ENCODE data around the gene TMEM37.

Gene TMEM37

GRCh38 chr2:119486196-119486827 lies 54.7 kb downstream of the TMEM37 start:
- no peak for DNase-seq (ENCODE audit: low read depth, low spot score)
- ChIA-PET CTCF (interaction anchor here (1.9 to 6.2 kb wide), 2 partner anchors 9 to 10 kb away, joined by 4 to 38 read pairs; no protein-coding TSS in a partner anchor), POLR2A (no interaction called here)
- TF ChIP-seq, protein P1, sequence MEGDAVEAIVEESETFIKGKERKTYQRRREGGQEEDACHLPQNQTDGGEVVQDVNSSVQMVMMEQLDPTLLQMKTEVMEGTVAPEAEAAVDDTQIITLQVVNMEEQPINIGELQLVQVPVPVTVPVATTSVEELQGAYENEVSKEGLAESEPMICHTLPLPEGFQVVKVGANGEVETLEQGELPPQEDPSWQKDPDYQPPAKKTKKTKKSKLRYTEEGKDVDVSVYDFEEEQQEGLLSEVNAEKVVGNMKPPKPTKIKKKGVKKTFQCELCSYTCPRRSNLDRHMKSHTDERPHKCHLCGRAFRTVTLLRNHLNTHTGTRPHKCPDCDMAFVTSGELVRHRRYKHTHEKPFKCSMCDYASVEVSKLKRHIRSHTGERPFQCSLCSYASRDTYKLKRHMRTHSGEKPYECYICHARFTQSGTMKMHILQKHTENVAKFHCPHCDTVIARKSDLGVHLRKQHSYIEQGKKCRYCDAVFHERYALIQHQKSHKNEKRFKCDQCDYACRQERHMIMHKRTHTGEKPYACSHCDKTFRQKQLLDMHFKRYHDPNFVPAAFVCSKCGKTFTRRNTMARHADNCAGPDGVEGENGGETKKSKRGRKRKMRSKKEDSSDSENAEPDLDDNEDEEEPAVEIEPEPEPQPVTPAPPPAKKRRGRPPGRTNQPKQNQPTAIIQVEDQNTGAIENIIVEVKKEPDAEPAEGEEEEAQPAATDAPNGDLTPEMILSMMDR (IDR thresholded peaks at IDR 0.05; ENCODE audit: insufficient read depth, low read length, missing control alignments), result no peak
- no peak overlapping the region for H3K4me3 ChIP-seq (ENCODE audit: low read depth, low read length)

DNA sequence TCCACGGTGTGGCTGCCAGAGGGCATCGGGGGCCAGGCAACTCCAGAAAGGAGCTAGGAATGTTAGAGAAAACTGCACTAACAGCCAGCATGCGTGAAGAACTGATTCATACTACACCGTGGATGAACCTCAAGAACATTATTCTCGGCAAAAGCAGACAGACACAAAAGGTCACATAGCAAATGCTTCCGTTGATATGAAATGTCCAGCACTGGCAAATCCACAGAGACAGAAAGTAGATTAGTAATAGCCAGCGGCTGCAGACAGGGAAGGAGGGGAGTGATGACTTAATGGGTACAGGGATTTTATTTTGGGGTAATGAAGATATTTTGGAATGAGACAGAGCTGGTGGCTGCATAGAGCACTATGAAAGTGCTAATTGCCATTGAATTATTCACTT lies 55.2 kb downstream of the TMEM37 start:
- DNase-seq (ENCODE audit: low read depth, low spot score), result no peak
- no peak overlapping the region for H3K4me3 ChIP-seq (ENCODE audit: low read depth, low read length)
- ChIA-PET POLR2A (no interaction called here), CTCF (interaction anchor here (1.9 to 6.2 kb wide), 2 partner anchors 9 to 11 kb away, joined by 4 to 38 read pairs; no protein-coding TSS in a partner anchor)
- TF ChIP-seq, protein P1 (IDR thresholded peaks at IDR 0.05; ENCODE audit: insufficient read depth, low read length, missing control alignments), result no peak

GRCh38 chr2:119487434-119488244 lies 56.0 kb downstream of the TMEM37 start:
- DNase-seq (ENCODE audit: low read depth, low spot score), result no peak
- no peak overlapping the region for H3K4me3 ChIP-seq (ENCODE audit: low read depth, low read length)
- ChIA-PET CTCF (interaction anchor here (6.2 kb wide), 1 partner anchor 12 kb away, joined by 38 read pairs; no protein-coding TSS in a partner anchor), POLR2A (no interaction called here)
- TF ChIP-seq, protein P1 (IDR thresholded peaks at IDR 0.05; ENCODE audit: insufficient read depth, low read length, missing control alignments), result no peak

All from AG04449 (cell line).